GM12878 (cell line): ENCODE measurements around the gene HINT1.
"Not testable (repeated sequence)": the region's sequence is repeated elsewhere in the genome, so short reads cannot be mapped to it uniquely, and the experiment has no call there.

Experiments used
- CREM ChIP-seq: IDR thresholded peaks from 2 replicates; pipeline ENCODE4 v1.6.1; 2014; ENCODE audit warnings: antibody characterized with exemption, low read depth
- POLR2A ChIP-seq: IDR thresholded peaks from 2 replicates; pipeline ENCODE4 v1.6.1; 2011; ENCODE audit warnings: low read depth, mild to moderate bottlenecking, low read length
- RELA ChIP-seq: fragments of 450-650 bp; IDR thresholded peaks from 2 replicates; pipeline ENCODE4 v1.8.0; 2014; ENCODE audit warnings: borderline replicate concordance; ENCODE audit not compliant: partially characterized antibody
- SPI1 ChIP-seq: IDR thresholded peaks from 2 replicates; pipeline ENCODE4 v1.6.1; 2011; ENCODE audit warnings: low read depth, mild to moderate bottlenecking, low read length, moderate library complexity, borderline replicate concordance; ENCODE audit not compliant: insufficient read depth
- TF ChIP-seq, protein P1 (sequence below), 3 experiments: IDR thresholded peaks in 2 of 3; conservative IDR thresholded peaks in 1 of 3; 2 replicates each; pipeline ENCODE4 v1.5.1; 2011; ENCODE audit warnings: low read depth in 3 of 3, low read length in 3 of 3, mild to moderate bottlenecking in 3 of 3, control low read depth in 2 of 3, moderate library complexity in 2 of 3, inconsistent platforms in 1 of 3, mixed read lengths in 1 of 3; ENCODE audit not compliant: control insufficient read depth in 2 of 3, insufficient read depth in 1 of 3; ENCODE audit errors: extremely low read depth in 1 of 3
- TF ChIP-seq, protein P2 (sequence below): IDR thresholded peaks from 2 replicates; pipeline ENCODE4 v1.6.1; 2011; ENCODE audit warnings: low read depth, mild to moderate bottlenecking, low read length, moderate library complexity, borderline replicate concordance; ENCODE audit errors: extremely low read depth
- TF ChIP-seq, protein P3 (sequence below): IDR thresholded peaks from 2 replicates; pipeline ENCODE4 v1.6.1; 2011; ENCODE audit warnings: borderline replicate concordance, low read depth, mild to moderate bottlenecking, moderate library complexity, low read length; ENCODE audit not compliant: insufficient read depth, poor library complexity, severe bottlenecking

- TF ChIP-seq, protein P1, sequence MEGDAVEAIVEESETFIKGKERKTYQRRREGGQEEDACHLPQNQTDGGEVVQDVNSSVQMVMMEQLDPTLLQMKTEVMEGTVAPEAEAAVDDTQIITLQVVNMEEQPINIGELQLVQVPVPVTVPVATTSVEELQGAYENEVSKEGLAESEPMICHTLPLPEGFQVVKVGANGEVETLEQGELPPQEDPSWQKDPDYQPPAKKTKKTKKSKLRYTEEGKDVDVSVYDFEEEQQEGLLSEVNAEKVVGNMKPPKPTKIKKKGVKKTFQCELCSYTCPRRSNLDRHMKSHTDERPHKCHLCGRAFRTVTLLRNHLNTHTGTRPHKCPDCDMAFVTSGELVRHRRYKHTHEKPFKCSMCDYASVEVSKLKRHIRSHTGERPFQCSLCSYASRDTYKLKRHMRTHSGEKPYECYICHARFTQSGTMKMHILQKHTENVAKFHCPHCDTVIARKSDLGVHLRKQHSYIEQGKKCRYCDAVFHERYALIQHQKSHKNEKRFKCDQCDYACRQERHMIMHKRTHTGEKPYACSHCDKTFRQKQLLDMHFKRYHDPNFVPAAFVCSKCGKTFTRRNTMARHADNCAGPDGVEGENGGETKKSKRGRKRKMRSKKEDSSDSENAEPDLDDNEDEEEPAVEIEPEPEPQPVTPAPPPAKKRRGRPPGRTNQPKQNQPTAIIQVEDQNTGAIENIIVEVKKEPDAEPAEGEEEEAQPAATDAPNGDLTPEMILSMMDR (IDR thresholded peaks at IDR 0.05 in 2 of 3, conservative IDR thresholded peaks at IDR 0.05 in 1 of 3; ENCODE audit: control insufficient read depth in 2 of 3, extremely low read depth in 1 of 3, insufficient read depth in 1 of 3, low read depth in 3 of 3, low read length in 3 of 3) = not testable (repeated sequence)
- not testable (repeated sequence) for TF ChIP-seq CREM, RELA, POLR2A, SPI1
- TF ChIP-seq, protein P2, sequence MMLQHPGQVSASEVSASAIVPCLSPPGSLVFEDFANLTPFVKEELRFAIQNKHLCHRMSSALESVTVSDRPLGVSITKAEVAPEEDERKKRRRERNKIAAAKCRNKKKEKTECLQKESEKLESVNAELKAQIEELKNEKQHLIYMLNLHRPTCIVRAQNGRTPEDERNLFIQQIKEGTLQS = not testable (repeated sequence)
- TF ChIP-seq, protein P3, sequence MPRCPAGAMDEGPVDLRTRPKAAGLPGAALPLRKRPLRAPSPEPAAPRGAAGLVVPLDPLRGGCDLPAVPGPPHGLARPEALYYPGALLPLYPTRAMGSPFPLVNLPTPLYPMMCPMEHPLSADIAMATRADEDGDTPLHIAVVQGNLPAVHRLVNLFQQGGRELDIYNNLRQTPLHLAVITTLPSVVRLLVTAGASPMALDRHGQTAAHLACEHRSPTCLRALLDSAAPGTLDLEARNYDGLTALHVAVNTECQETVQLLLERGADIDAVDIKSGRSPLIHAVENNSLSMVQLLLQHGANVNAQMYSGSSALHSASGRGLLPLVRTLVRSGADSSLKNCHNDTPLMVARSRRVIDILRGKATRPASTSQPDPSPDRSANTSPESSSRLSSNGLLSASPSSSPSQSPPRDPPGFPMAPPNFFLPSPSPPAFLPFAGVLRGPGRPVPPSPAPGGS = not testable (repeated sequence)
These were observed 37.8 kb downstream of the HINT1 start for GRCh38 chr5:131127244-131127643.
